Liver (tissue), 2 donors: Measurements from ENCODE around the gene LRP10.

Experiments
- CTCF ChIP-seq: fragments of 150-350 bp; IDR thresholded peaks from 2 replicates; pipeline ENCODE4 v1.5.1; 2017; ENCODE audit warnings: improper control_type of control experiment, low read depth, low read length; ENCODE audit not compliant: missing input control
- TF ChIP-seq, protein P1 (sequence below): IDR thresholded peaks from 2 replicates; pipeline ENCODE4 v1.6.1; 2016; ENCODE audit warnings: antibody characterized with exemption, mild to moderate bottlenecking
- donor health status: healthy.

DNA sequence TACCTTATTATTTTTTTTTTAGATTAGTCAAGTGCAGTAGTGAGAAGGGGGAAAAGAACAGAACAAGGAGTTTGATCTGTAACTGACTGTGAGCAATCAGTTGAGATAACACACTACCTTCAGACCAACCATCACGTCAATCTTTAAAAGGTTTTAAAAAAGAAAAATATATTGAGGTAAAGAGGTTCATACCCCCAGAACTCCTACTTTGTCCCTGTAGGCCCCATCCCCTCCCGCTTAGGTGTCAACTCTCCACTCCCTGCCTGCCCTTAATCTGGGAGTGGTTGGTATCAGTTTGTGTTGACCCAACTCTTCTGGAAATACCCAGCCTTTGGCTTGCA lies 19.0 kb upstream of the LRP10 start:
- TF ChIP-seq, protein P1, sequence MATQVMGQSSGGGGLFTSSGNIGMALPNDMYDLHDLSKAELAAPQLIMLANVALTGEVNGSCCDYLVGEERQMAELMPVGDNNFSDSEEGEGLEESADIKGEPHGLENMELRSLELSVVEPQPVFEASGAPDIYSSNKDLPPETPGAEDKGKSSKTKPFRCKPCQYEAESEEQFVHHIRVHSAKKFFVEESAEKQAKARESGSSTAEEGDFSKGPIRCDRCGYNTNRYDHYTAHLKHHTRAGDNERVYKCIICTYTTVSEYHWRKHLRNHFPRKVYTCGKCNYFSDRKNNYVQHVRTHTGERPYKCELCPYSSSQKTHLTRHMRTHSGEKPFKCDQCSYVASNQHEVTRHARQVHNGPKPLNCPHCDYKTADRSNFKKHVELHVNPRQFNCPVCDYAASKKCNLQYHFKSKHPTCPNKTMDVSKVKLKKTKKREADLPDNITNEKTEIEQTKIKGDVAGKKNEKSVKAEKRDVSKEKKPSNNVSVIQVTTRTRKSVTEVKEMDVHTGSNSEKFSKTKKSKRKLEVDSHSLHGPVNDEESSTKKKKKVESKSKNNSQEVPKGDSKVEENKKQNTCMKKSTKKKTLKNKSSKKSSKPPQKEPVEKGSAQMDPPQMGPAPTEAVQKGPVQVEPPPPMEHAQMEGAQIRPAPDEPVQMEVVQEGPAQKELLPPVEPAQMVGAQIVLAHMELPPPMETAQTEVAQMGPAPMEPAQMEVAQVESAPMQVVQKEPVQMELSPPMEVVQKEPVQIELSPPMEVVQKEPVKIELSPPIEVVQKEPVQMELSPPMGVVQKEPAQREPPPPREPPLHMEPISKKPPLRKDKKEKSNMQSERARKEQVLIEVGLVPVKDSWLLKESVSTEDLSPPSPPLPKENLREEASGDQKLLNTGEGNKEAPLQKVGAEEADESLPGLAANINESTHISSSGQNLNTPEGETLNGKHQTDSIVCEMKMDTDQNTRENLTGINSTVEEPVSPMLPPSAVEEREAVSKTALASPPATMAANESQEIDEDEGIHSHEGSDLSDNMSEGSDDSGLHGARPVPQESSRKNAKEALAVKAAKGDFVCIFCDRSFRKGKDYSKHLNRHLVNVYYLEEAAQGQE = no peak
- TF ChIP-seq CTCF = no peak
